Psoas muscle (tissue), 8 donors: Measurements from ENCODE around the gene HSPE1. TPM values are rescaled to one million over a fixed set of nuclear protein-coding genes. Genes with fewer than 3 reads are reported as not detected.

Experiments
- ATAC-seq, 4 donors: fragments of 200-7000 bp; cut with Tn5 transposase; one replicate each; pipeline ENCODE4 v1.9.1; 2020; ENCODE audit warnings: moderate library complexity in 3 of 4, mild to moderate bottlenecking in 2 of 4
- DNase-seq, 2 donors: peaks; one replicate each; pipeline ENCODE4 v3.0.0-alpha.2; 2020
- H3K27ac ChIP-seq: fragments of 200-600 bp; one replicate; pipeline ENCODE4 v1.8.0; 2022
- H3K27me3 ChIP-seq, 3 donors: fragments of 200-600 bp in 1 of 3; one replicate each; pipeline versions ENCODE4 v1.6.1 to v1.8.0; 2013 to 2022; ENCODE audit warnings: low read length in 2 of 3, mild to moderate bottlenecking in 2 of 3, moderate library complexity in 1 of 3; ENCODE audit not compliant: insufficient read depth in 3 of 3
- H3K36me3 ChIP-seq, 2 donors: fragments of 200-600 bp in 1 of 2; one replicate each; pipeline versions ENCODE4 v1.6.1 to v1.8.0; 2013 to 2022; ENCODE audit warnings: low read depth in 1 of 2, mild to moderate bottlenecking in 1 of 2, moderate library complexity in 1 of 2; ENCODE audit not compliant: insufficient read depth in 1 of 2
- H3K4me1 ChIP-seq: fragments of 200-600 bp; one replicate; pipeline ENCODE4 v1.8.0; 2022
- H3K4me3 ChIP-seq: fragments of 200-600 bp; one replicate; pipeline ENCODE4 v1.8.0; 2022; ENCODE audit warnings: mild to moderate bottlenecking
- H3K9me3 ChIP-seq: fragments of 200-600 bp; one replicate; pipeline ENCODE4 v1.8.0; 2022
- CTCF ChIP-seq: fragments of 200-600 bp; IDR thresholded peaks from one replicate; pipeline ENCODE4 v1.8.0; 2022; ENCODE audit warnings: antibody characterized with exemption
- WGBS, 3 donors: extraction: QIAGEN DNeasy Blood & Tissue Kit; methylation state at CpG; one replicate each; pipeline versions ENCODE4 v1.1.6 to v1.1.7; 2013; 5-methylcytosine and 5-hydroxymethylcytosine counted together
- intact Hi-C, 2 donors: fragments of 100-400 bp; cut with DNase I; formaldehyde crosslinking; loops; one replicate each; pipeline versions ENCODE4 v1.11.0 to v1.14.2; 2022
- polyA plus RNA-seq, 3 donors: library from polyadenylated mRNA; stranded (reverse); fragments of 200-250 nt; gene quantifications; one replicate each; pipeline ENCODE4 v1.2.3, GENCODE V29; 2013
- total RNA-seq, 4 donors: library from RNA; stranded (reverse); fragmentation: NEBNext Ultra II Directional in 2 of 4; extraction: Animal tissue kit (Norgen Biotek cat#: 25700) in 2 of 4; gene quantifications; one replicate each; pipeline versions ENCODE4 v1.2.1 to v1.2.4, GENCODE V29; 2021 to 2023
- donor health status: healthy with polysubstance abuse.
- donor health status: DM: no; HTN: no; CAD: no; lungs with moderate emphysema.
- donor health status: Bipolar disorder and iron deficiency.
- donor health status: healthy.
- donor health status: DM: yes; HTN: yes; CAD: no.
- donor health status: DM: no; HTN: no; CAD: no.
- donor health status: DM: no; HTN: no; CAD: no.
- donor health status: DM: yes; HTN: yes; CAD: no.

HSPE1 gene
- total and polyA plus RNA-seq, 7 donors: 87.4 to 304 (median 120) TPM

GRCh38 chr2:197495433-197496134 is 4.6 kb upstream of the HSPE1 start:
- no peak overlapping the region for H3K27ac ChIP-seq
- 87 to 95% (median 94%) methylated on average over 2 of the region's 2 CpGs for WGBS, 3 donors
- intact Hi-C loops: loop anchor here in 1 of 2 donors (10.0 kb wide), 1 partner anchor 279 kb away; no protein-coding TSS in a partner anchor
- no peak for TF ChIP-seq CTCF
- H3K4me1 ChIP-seq: peaks cover 35% of the 10 kb centered on the region
- H3K36me3 ChIP-seq: peaks cover 9 to 80% of the 10 kb centered on the region in 2 donors
- no peak overlapping the region for H3K4me3 ChIP-seq
- no peaks in the 10 kb centered on the region for H3K27me3 ChIP-seq
- no peak for ATAC-seq
- H3K9me3 ChIP-seq: no peaks in the 10 kb centered on the region
- no peak for DNase-seq

GRCh38 chr2:197496695-197497094 is 3.5 kb upstream of the HSPE1 start:
- no peak for TF ChIP-seq CTCF
- intact Hi-C loops: loop anchor here in 1 of 2 donors (10.0 kb wide), 1 partner anchor 278 kb away; no protein-coding TSS in a partner anchor
- DNase-seq: no peak
- Histone ChIP-seq H3K9me3 (no peaks in the 10 kb centered on the region), H3K4me3 (peak overlapping the region; percentile 3), H3K36me3 (peaks cover 9 to 74% of the 10 kb centered on the region in 2 donors), H3K4me1 (peaks cover 41% of the 10 kb centered on the region), H3K27ac (no peak overlapping the region), H3K27me3 (no peaks in the 10 kb centered on the region)
- no peak for ATAC-seq

GRCh38 chr2:197497326-197497725 is 2.9 kb upstream of the HSPE1 start:
- Histone ChIP-seq H3K9me3 (no peaks in the 10 kb centered on the region), H3K4me3 (peak overlapping the region; percentile 89), H3K27ac (no peak overlapping the region), H3K4me1 (peaks cover 47% of the 10 kb centered on the region), H3K36me3 (peaks cover 7 to 74% of the 10 kb centered on the region in 2 donors), H3K27me3 (no peaks in the 10 kb centered on the region)
- ATAC-seq: no peak
- WGBS, 3 donors: 46 to 58% (median 48%) methylated on average over 2 of the region's 2 CpGs
- TF ChIP-seq CTCF: no peak
- DNase-seq: no peak
- intact Hi-C loops: loop anchor here in 1 of 2 donors (10.0 kb wide), 1 partner anchor 277 kb away; no protein-coding TSS in a partner anchor

GRCh38 chr2:197498235-197498936 is 1.8 kb upstream of the HSPE1 start:
- Histone ChIP-seq H3K27me3 (no peaks in the 10 kb centered on the region), H3K36me3 (peaks cover 6 to 74% of the 10 kb centered on the region in 2 donors), H3K9me3 (no peaks in the 10 kb centered on the region), H3K27ac (peak overlapping the region; percentile 97), H3K4me1 (peaks cover 54% of the 10 kb centered on the region), H3K4me3 (peak overlapping the region; percentile 89)
- no peak for TF ChIP-seq CTCF
- 11 to 13% (median 13%) methylated on average over 14 of the region's 14 CpGs for WGBS, 3 donors
- ATAC-seq (no peak), DNase-seq (no peak)
- intact Hi-C loops: loop anchor here in 1 of 2 donors (2.0 to 10.0 kb wide), 2 partner anchors 44 to 276 kb away; no protein-coding TSS in a partner anchor
